Tibial artery (tissue), 4 donors: ENCODE measurements around the gene ZFR.

ENCODE experiments used
- DNase-seq, 2 donors: peaks; one replicate each; pipeline ENCODE4 v3.0.0-alpha.2; 2019
- H3K27ac ChIP-seq, 2 donors: fragments of 200-600 bp; sonication (generic) in 1 of 2; 1 replicate in 1 of 2; 2 replicates in 1 of 2; pipeline ENCODE4 v1.5.1; 2018 to 2019; ENCODE audit warnings: mild to moderate bottlenecking in 1 of 2
- H3K27me3 ChIP-seq, 2 donors: fragments of 200-600 bp; sonication (generic) in 1 of 2; one replicate each; pipeline versions ENCODE4 v1.5.1 to v1.6.0; 2016 to 2019
- H3K36me3 ChIP-seq, 3 donors: fragments of 200-600 bp; sonication (generic) in 2 of 3; one replicate each; pipeline ENCODE4 v1.5.1; 2016 to 2019; ENCODE audit warnings: mild to moderate bottlenecking in 2 of 3
- H3K4me1 ChIP-seq, 4 donors: fragments of 200-600 bp; sonication (generic) in 2 of 4; 1 replicate in 3 of 4; 2 replicates in 1 of 4; pipeline ENCODE4 v1.5.1; 2016 to 2019
- H3K4me3 ChIP-seq, 2 donors: fragments of 200-600 bp; sonication (generic) in 1 of 2; 1 replicate in 1 of 2; 2 replicates in 1 of 2; pipeline ENCODE4 v1.5.1; 2018 to 2019; ENCODE audit warnings: mild to moderate bottlenecking in 2 of 2
- H3K9me3 ChIP-seq, 3 donors: fragments of 200-600 bp; sonication (generic) in 1 of 3; one replicate each; pipeline ENCODE4 v1.5.1; 2016 to 2019
- intact Hi-C: fragments of 100-400 bp; cut with DNase I; formaldehyde crosslinking; loops from one replicate; pipeline ENCODE4 v1.15.0; 2023; ENCODE audit warnings: low total_unique reads
- TF ChIP-seq, protein P1 (sequence below), 2 experiments: fragments of 200-600 bp in 1 of 2; fragments of 450-650 bp in 1 of 2; IDR thresholded peaks; one replicate each; pipeline ENCODE4 v1.5.1; 2017 to 2019; ENCODE audit warnings: antibody characterized with exemption in 2 of 2, mild to moderate bottlenecking in 1 of 2, moderate library complexity in 1 of 2

The ZFR gene

DNA sequence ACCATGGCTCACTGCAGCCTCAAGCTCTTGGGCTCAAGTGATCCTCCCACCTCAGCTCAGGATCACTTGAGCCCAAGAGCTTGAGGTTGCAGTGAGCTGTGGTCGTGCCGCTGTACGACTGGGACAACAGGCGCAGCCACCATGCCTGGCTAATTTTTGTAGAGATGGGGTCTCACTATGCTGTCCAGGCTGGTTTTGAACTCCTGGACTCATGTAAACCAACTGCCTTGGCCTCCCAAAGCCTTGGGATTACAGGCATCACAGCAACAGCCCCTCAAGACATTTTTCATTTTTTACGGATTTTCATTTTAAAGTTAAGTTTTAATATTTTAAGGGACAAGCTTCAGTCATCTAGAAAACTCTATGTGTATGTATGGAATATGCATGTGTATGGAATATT lies 78.9 kb downstream of the ZFR start:
- intact Hi-C loops = no loop called here
- Histone ChIP-seq H3K4me1 (no peaks in the 10 kb centered on the region), H3K27me3 (no peaks in the 10 kb centered on the region), H3K9me3 (no peaks in the 10 kb centered on the region), H3K36me3 (peaks cover 25 to 44% (median 41%) of the 10 kb centered on the region in 3 donors), H3K27ac (no peak overlapping the region), H3K4me3 (no peak overlapping the region)
- DNase-seq = no peak
- TF ChIP-seq, protein P1, sequence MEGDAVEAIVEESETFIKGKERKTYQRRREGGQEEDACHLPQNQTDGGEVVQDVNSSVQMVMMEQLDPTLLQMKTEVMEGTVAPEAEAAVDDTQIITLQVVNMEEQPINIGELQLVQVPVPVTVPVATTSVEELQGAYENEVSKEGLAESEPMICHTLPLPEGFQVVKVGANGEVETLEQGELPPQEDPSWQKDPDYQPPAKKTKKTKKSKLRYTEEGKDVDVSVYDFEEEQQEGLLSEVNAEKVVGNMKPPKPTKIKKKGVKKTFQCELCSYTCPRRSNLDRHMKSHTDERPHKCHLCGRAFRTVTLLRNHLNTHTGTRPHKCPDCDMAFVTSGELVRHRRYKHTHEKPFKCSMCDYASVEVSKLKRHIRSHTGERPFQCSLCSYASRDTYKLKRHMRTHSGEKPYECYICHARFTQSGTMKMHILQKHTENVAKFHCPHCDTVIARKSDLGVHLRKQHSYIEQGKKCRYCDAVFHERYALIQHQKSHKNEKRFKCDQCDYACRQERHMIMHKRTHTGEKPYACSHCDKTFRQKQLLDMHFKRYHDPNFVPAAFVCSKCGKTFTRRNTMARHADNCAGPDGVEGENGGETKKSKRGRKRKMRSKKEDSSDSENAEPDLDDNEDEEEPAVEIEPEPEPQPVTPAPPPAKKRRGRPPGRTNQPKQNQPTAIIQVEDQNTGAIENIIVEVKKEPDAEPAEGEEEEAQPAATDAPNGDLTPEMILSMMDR (IDR thresholded peaks at IDR 0.05) = no peak

DNA sequence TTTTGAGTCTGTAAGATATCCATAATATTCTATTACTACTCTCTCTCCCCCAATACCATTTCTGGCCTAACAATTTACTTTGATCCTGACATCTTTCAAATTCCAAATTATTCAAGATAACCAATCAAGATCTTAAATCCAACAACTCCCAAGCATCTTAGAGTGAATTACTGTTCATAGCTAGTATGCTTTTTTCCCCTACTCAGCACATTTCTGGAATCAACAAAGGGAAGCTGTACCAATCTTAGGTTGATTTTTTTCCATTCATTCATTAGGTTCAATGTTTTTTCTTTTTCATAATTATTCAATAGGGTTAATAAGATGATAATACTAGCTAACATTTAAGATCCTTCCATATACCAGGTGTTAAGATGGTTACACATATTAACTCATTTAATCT lies 81.5 kb downstream of the ZFR start:
- no peak overlapping the region for H3K4me3 ChIP-seq
- H3K36me3 ChIP-seq = peaks cover 36 to 64% (median 56%) of the 10 kb centered on the region in 3 donors
- TF ChIP-seq, protein P1 (IDR thresholded peaks at IDR 0.05) = no peak
- H3K27me3 ChIP-seq = no peaks in the 10 kb centered on the region
- no peak overlapping the region for H3K27ac ChIP-seq
- intact Hi-C loops = no loop called here
- H3K9me3 ChIP-seq = no peaks in the 10 kb centered on the region
- no peaks in the 10 kb centered on the region for H3K4me1 ChIP-seq
- DNase-seq = no peak

DNA sequence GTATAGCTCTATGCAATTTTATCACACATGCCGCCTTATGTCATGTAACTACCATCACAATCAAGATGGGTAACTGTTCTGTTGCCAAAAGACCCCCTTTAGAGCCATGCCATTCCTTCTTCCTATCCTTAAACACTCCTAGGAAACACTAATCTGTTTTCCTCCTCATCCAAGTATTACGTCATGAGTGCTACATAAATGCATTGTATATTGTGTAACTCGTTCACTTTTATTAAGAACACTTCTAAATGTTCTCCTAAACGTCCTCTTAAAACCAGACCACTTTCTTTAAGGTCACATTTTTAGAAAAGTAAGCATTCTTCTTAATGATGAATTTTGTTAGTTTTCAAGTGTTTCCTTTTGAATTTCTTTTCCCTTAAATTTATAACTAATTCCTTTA lies 82.0 kb downstream of the ZFR start:
- Histone ChIP-seq H3K27me3 (no peaks in the 10 kb centered on the region), H3K4me3 (no peak overlapping the region), H3K36me3 (peaks cover 36 to 69% (median 56%) of the 10 kb centered on the region in 3 donors), H3K27ac (no peak overlapping the region), H3K9me3 (no peaks in the 10 kb centered on the region), H3K4me1 (no peaks in the 10 kb centered on the region)
- intact Hi-C loops = no loop called here
- TF ChIP-seq, protein P1 (IDR thresholded peaks at IDR 0.05) = no peak
- DNase-seq = no peak

DNA sequence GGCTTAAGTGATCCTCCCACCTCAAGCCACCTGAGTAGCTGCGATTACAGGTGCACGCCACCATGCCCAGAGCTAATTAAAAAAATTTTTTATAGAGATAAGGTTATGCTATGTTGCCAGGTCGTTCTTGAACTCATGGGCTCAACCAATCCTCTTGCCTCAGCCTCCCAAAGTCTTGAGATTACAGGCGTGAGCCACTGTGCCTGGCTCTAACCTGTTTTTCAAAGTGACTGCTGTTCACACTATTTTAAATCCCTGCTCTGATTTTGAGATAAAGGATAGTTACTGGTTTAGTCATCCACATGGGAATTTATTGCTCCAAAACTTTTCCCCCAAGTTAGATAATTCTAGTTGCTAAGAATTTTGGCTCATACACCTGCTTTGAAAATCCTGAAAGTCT lies 83.6 kb downstream of the ZFR start:
- Histone ChIP-seq H3K27me3 (no peaks in the 10 kb centered on the region), H3K27ac (no peak overlapping the region), H3K4me1 (no peaks in the 10 kb centered on the region), H3K36me3 (peaks cover 36 to 82% (median 59%) of the 10 kb centered on the region in 3 donors), H3K9me3 (no peaks in the 10 kb centered on the region), H3K4me3 (no peak overlapping the region)
- intact Hi-C loops = no loop called here
- TF ChIP-seq, protein P1 (IDR thresholded peaks at IDR 0.05) = no peak
- no peak for DNase-seq

DNA sequence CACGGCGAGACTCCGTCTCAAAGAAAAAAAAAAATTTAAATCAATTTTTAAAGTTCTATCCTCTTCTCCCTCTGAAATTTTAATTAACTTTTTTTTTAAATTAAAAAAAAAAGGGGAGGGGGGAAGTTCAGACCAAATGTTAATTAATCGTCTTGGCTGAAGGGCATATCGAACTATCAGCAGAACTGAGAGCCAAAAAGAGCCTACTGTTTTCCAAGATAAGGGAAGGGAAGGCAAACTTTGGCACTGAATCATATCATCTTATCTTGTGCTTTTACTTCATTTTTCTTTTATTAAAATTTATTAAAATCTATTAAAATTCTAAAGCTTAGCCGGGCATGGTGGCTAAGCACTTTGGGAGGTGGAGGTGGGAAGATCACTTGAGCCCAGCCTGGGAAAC lies 85.9 kb downstream of the ZFR start:
- intact Hi-C loops = no loop called here
- Histone ChIP-seq H3K9me3 (no peaks in the 10 kb centered on the region), H3K36me3 (peaks cover 44 to 80% (median 67%) of the 10 kb centered on the region in 3 donors), H3K4me3 (no peak overlapping the region), H3K4me1 (no peaks in the 10 kb centered on the region), H3K27ac (no peak overlapping the region), H3K27me3 (no peaks in the 10 kb centered on the region)
- TF ChIP-seq, protein P1 (IDR thresholded peaks at IDR 0.05) = no peak
- DNase-seq = no peak

DNA sequence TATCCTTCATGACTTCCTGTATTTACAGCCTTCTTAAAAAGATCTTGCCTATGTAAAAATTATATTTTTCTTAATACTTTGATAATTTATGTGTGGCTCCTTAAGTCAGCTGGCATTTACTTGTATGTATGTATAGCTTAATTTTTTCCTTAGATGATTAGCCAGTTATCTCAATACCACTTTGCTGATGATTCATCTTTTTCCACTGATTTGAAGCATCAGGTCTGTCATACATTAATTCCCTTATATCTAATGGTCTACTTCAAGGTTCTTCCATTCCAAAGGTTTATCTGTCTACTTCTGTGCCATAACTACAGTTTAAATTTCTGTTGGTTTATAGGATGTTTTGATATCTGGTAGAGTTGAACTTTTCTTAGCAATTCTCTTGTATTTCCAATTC lies 86.9 kb downstream of the ZFR start:
- intact Hi-C loops = no loop called here
- TF ChIP-seq, protein P1 (IDR thresholded peaks at IDR 0.05) = no peak
- Histone ChIP-seq H3K27ac (no peak overlapping the region), H3K36me3 (peaks cover 36 to 78% (median 63%) of the 10 kb centered on the region in 3 donors), H3K4me3 (no peak overlapping the region), H3K27me3 (no peaks in the 10 kb centered on the region), H3K4me1 (no peaks in the 10 kb centered on the region), H3K9me3 (no peaks in the 10 kb centered on the region)
- no peak for DNase-seq
